Naive thymus-derived CD4-positive, alpha-beta T cell (primary cell): ENCODE results near the gene RPUSD3. TPM values are rescaled to one million over a fixed set of nuclear protein-coding genes. Genes with fewer than 3 reads are reported as not detected.
A peak's percentile ranks its signal among the peaks of the same experiment; 100 is the strongest.

ENCODE experiments used
- ATAC-seq: fragments of 150-1000 bp; cut with Tn5 transposase; 2 replicates; pipeline ENCODE4 v1.10.0; 2021; ENCODE audit warnings: mild to moderate bottlenecking, moderate library complexity
- CTCF ChIA-PET: fragments of 350-600 bp; sonication (Branson Sonifier 250); formaldehyde crosslinking; loops from one replicate; lab custom pipeline; 2021; ENCODE audit warnings: antibody characterized with exemption; lab: Charles Lee
- POLR2A ChIA-PET: fragments of 350-600 bp; sonication (Branson Sonifier 250); formaldehyde crosslinking; loops from one replicate; lab custom pipeline; 2021; ENCODE audit warnings: antibody characterized with exemption, inconsistent platforms; lab: Charles Lee
- DNase-seq, 9 donors: peaks; one replicate each; pipeline versions ENCODE4 v3.0.0 to v3.0.0-alpha.2; 2020 to 2022; ENCODE audit warnings: mixed read lengths in 1 of 9
- H3K27ac ChIP-seq: one replicate; pipeline ENCODE4 v1.7.0; 2013; ENCODE audit warnings: mild to moderate bottlenecking, low read depth, low read length, moderate library complexity
- H3K27me3 ChIP-seq, 2 donors: one replicate each; pipeline ENCODE4 v1.7.0; 2013; ENCODE audit warnings: low read length in 2 of 2, mild to moderate bottlenecking in 2 of 2, moderate library complexity in 2 of 2; ENCODE audit not compliant: control insufficient read depth in 2 of 2, insufficient read depth in 2 of 2
- H3K36me3 ChIP-seq, 3 experiments: 1 replicate in 2 of 3; 2 replicates in 1 of 3; pipeline ENCODE4 v1.7.0; 2013; ENCODE audit warnings: low read length in 3 of 3, mild to moderate bottlenecking in 3 of 3, moderate library complexity in 1 of 3; ENCODE audit not compliant: insufficient read depth in 3 of 3, control insufficient read depth in 2 of 3
- H3K4me1 ChIP-seq, 2 donors: one replicate each; pipeline ENCODE4 v1.7.0; 2013; ENCODE audit warnings: low read length in 2 of 2, mild to moderate bottlenecking in 2 of 2, moderate library complexity in 1 of 2; ENCODE audit not compliant: control insufficient read depth in 2 of 2, insufficient read depth in 2 of 2
- H3K4me3 ChIP-seq: 2 replicates; pipeline ENCODE4 v1.7.0; 2013; ENCODE audit warnings: mild to moderate bottlenecking, low read length
- H3K9me3 ChIP-seq, 3 experiments: 1 replicate in 2 of 3; 2 replicates in 1 of 3; pipeline ENCODE4 v1.7.0; 2013; ENCODE audit warnings: low read length in 3 of 3; ENCODE audit not compliant: control insufficient read depth in 2 of 3
- H3K27ac Mint-ChIP-seq, 9 donors: one replicate each; pipeline ENCODE4 v1.8.0; 2020 to 2022; ENCODE audit warnings: mixed read lengths in 9 of 9, mild to moderate bottlenecking in 8 of 9, moderate library complexity in 5 of 9, inconsistent platforms in 2 of 9
- H3K27me3 Mint-ChIP-seq, 5 donors: one replicate each; pipeline ENCODE4 v1.8.0; 2021 to 2022; ENCODE audit warnings: mixed read lengths in 5 of 5, mild to moderate bottlenecking in 1 of 5
- H3K36me3 Mint-ChIP-seq, 5 donors: one replicate each; pipeline ENCODE4 v1.8.0; 2020 to 2022; ENCODE audit warnings: mixed read lengths in 5 of 5, mild to moderate bottlenecking in 3 of 5, inconsistent platforms in 1 of 5
- H3K4me1 Mint-ChIP-seq, 7 donors: one replicate each; pipeline ENCODE4 v1.8.0; 2020 to 2022; ENCODE audit warnings: mixed read lengths in 7 of 7, mild to moderate bottlenecking in 3 of 7, inconsistent platforms in 1 of 7
- H3K4me3 Mint-ChIP-seq, 10 donors: one replicate each; pipeline ENCODE4 v1.8.0; 2020 to 2022; ENCODE audit warnings: mild to moderate bottlenecking in 10 of 10, mixed read lengths in 10 of 10, moderate library complexity in 6 of 10, inconsistent platforms in 2 of 10
- H3K9me3 Mint-ChIP-seq, 11 donors: one replicate each; pipeline ENCODE4 v1.8.0; 2020 to 2022; ENCODE audit warnings: mixed read lengths in 11 of 11, mild to moderate bottlenecking in 4 of 11, inconsistent platforms in 1 of 11, moderate library complexity in 1 of 11
- intact Hi-C, 2 donors: fragments of 100-400 bp; cut with micrococcal nuclease; formaldehyde crosslinking; loops; one replicate each; pipeline ENCODE4 v1.15.1; 2023
- polyA plus RNA-seq, 2 donors: library from polyadenylated mRNA; unstranded; fragments of 300-500 nt; fragmentation: Illumina TruSeq; gene quantifications; one replicate each; pipeline ENCODE4 v1.2.3, GENCODE V29; 2021
- total RNA-seq, 6 experiments: library from RNA in 5 of 6; stranded (reverse) in 5 of 6; gene quantifications; 1 replicate in 5 of 6; 2 replicates in 1 of 6; pipeline ENCODE4 v1.2.3 and lab custom pipeline; 2021 to 2026

RPUSD3 gene
- 10 to 100 TPM; 17.7 to 61.2 (median 58.0) TPM for total RNA-seq
- polyA plus RNA-seq, result 10 to 100 TPM; 67.3 to 72.6 TPM
- 16.2 reads per million, percentile 46 among the genes with 10 or more reads in this experiment for total RNA-seq (lab: John Stamatoyannopoulos, UW)

- ChIA-PET POLR2A (interaction anchor here (0.6 to 1.6 kb wide), 10 partner anchors 35 to 348 kb away, joined by 3 to 6 read pairs (median 4); partner anchors contain the start of genes ARPC4, BRK1, BRPF1 and CRELD1), CTCF (interaction anchor here (0.7 to 1.1 kb wide), 3 partner anchors 12 to 103 kb away, joined by 3 to 5 read pairs (median 4); no protein-coding TSS in a partner anchor)
- DNase-seq (peak; percentile 90 to 99 (median 94)), ATAC-seq (peak; percentile 100)
- peak within 1 kb of the TSS; percentile 68 to 94 (median 91) for H3K27ac Mint-ChIP-seq
- peaks cover 12 to 40% (median 23%) of the 10 kb centered on the region in 7 donors for H3K4me1 Mint-ChIP-seq
- Histone ChIP-seq H3K36me3 (peaks cover 0 to 36% (median 4%) of the 10 kb centered on the region in 3 experiments), H3K27ac (peak within 1 kb of the TSS; percentile 82), H3K4me1 (peaks cover 4 to 5% of the 10 kb centered on the region in 2 donors), H3K4me3 (peak within 1 kb of the TSS; percentile 83), H3K9me3 (no peaks in the 10 kb centered on the region), H3K27me3 (no peaks in the 10 kb centered on the region)
- intact Hi-C loops, result loop anchor here (1.0 to 10.0 kb wide), 20 partner anchors 35 to 891 kb away; partner anchors contain the start of genes CRELD1 (in 2 of the 2), JAGN1 (in 2 of the 2), MTMR14 (in 2 of the 2) and SEC13 (in 2 of the 2)
- no peaks in the 10 kb centered on the region for H3K27me3 Mint-ChIP-seq
- peaks cover 4 to 21% (median 12%) of the 10 kb centered on the region in 5 donors for H3K36me3 Mint-ChIP-seq
- H3K9me3 Mint-ChIP-seq, result peaks cover 0 to 1% (median 0%) of the 10 kb centered on the region in 11 donors
- H3K4me3 Mint-ChIP-seq, result peak within 1 kb of the TSS; percentile 93 to 100 (median 97)
Observed at GRCh38 chr3:9843715-9844438, at the start of gene RPUSD3. Gene RPUSD3, minus strand, starts transcription at chr3:9844008. Its CDS starts 18 bp downstream, at chr3:9843990.

- H3K4me1 Mint-ChIP-seq, result peaks cover 29 to 53% (median 41%) of the 10 kb centered on the region in 7 donors
- Histone ChIP-seq H3K27me3 (no peaks in the 10 kb centered on the region), H3K4me1 (peaks cover 11 to 15% of the 10 kb centered on the region in 2 donors), H3K36me3 (peaks cover 0 to 23% (median 0%) of the 10 kb centered on the region in 3 experiments), H3K9me3 (no peaks in the 10 kb centered on the region), H3K27ac (peak overlapping the region; percentile 100), H3K4me3 (peak overlapping the region; percentile 99)
- no peak for ATAC-seq
- H3K4me3 Mint-ChIP-seq, result peak overlapping the region; percentile 91 to 100 (median 97)
- peaks cover 13 to 26% (median 22%) of the 10 kb centered on the region in 5 donors for H3K36me3 Mint-ChIP-seq
- intact Hi-C loops, result loop anchor here (1.0 to 5.0 kb wide), 6 partner anchors 84 to 494 kb away; partner anchors contain the start of genes EMC3 (in 1 of the 2), FANCD2 (in 1 of the 2) and SETD5 (in 1 of the 2)
- ChIA-PET POLR2A (interaction anchor here (0.6 to 3.8 kb wide), 19 partner anchors 9 to 541 kb away, joined by 3 to 48 read pairs (median 4); partner anchors contain the start of genes ARPC4, CRELD1, EMC3 and IL17RE), CTCF (interaction anchor here (0.5 to 0.6 kb wide), 3 partner anchors 120 to 713 kb away, joined by 3 to 4 read pairs (median 3); no protein-coding TSS in a partner anchor)
- no peaks in the 10 kb centered on the region for H3K9me3 Mint-ChIP-seq
- peak overlapping the region; percentile 92 to 99 (median 99) for H3K27ac Mint-ChIP-seq
- no peak for DNase-seq
- H3K27me3 Mint-ChIP-seq, result peaks cover 0 to 2% (median 0%) of the 10 kb centered on the region in 5 donors
Observed at GRCh38 chr3:9891072-9891622, 47.3 kb upstream of the RPUSD3 start.

- H3K36me3 ChIP-seq, result peaks cover 0 to 23% (median 0%) of the 10 kb centered on the region in 3 experiments
- peak; percentile 78 to 92 (median 88) for DNase-seq
- Mint-ChIP-seq H3K27ac (peak within 1 kb of the TSS; percentile 92 to 99 (median 99)), H3K9me3 (no peaks in the 10 kb centered on the region), H3K4me3 (peak within 1 kb of the TSS; percentile 91 to 100 (median 97)), H3K36me3 (peaks cover 13 to 26% (median 22%) of the 10 kb centered on the region in 5 donors), H3K4me1 (peaks cover 25 to 48% (median 36%) of the 10 kb centered on the region in 7 donors), H3K27me3 (peaks cover 0 to 2% (median 0%) of the 10 kb centered on the region in 5 donors)
- H3K4me1 ChIP-seq, result peaks cover 8 to 15% of the 10 kb centered on the region in 2 donors
- peak; percentile 93 for ATAC-seq
- H3K4me3 ChIP-seq, result peak within 1 kb of the TSS; percentile 99
- ChIA-PET POLR2A (interaction anchor here (0.6 to 3.8 kb wide), 18 partner anchors 10 to 527 kb away, joined by 3 to 48 read pairs (median 5); partner anchors contain the start of genes ARPC4, CIDEC, CRELD1 and EMC3), CTCF (interaction anchor here (0.6 kb wide), 2 partner anchors 119 to 714 kb away, joined by 3 to 4 read pairs; no protein-coding TSS in a partner anchor)
- intact Hi-C loops, result loop anchor here (1.0 to 5.0 kb wide), 22 partner anchors 12 to 494 kb away; partner anchors contain the start of genes BRPF1 (in 2 of the 2), CRELD1 (in 2 of the 2), EMC3 (in 2 of the 2) and MTMR14 (in 2 of the 2)
- peak within 1 kb of the TSS; percentile 100 for H3K27ac ChIP-seq
- no peaks in the 10 kb centered on the region for H3K27me3 ChIP-seq
- no peaks in the 10 kb centered on the region for H3K9me3 ChIP-seq
Observed at GRCh38 chr3:9890249-9891071, 46.7 kb upstream of the RPUSD3 start, which contains the start of gene JAGN1. Gene JAGN1, plus strand, starts transcription at chr3:9890610. Its CDS starts 113 bp downstream, at chr3:9890723.

GRCh38 chr3:9889405-9889804, 45.6 kb upstream of the RPUSD3 start:
- Histone ChIP-seq H3K36me3 (peaks cover 0 to 20% (median 0%) of the 10 kb centered on the region in 3 experiments), H3K4me3 (no peak overlapping the region), H3K27me3 (no peaks in the 10 kb centered on the region), H3K9me3 (no peaks in the 10 kb centered on the region), H3K4me1 (peaks cover 4 to 15% of the 10 kb centered on the region in 2 donors), H3K27ac (peak overlapping the region; percentile 100)
- ChIA-PET CTCF (no interaction called here), POLR2A (interaction anchor here (0.6 to 3.8 kb wide), 7 partner anchors 9 to 97 kb away, joined by 3 to 48 read pairs (median 3); partner anchors contain the start of genes ARPC4, CIDEC, CRELD1 and IL17RE)
- Mint-ChIP-seq H3K4me1 (peaks cover 18 to 41% (median 30%) of the 10 kb centered on the region in 7 donors), H3K36me3 (peaks cover 9 to 21% (median 16%) of the 10 kb centered on the region in 5 donors), H3K27me3 (peaks cover 0 to 2% (median 0%) of the 10 kb centered on the region in 5 donors), H3K27ac (peak overlapping the region in 8 of 9 donors; percentile 92 to 99 (median 98)), H3K9me3 (no peaks in the 10 kb centered on the region), H3K4me3 (peak overlapping the region in 6 of 10 donors; percentile 91 to 98 (median 96))
- no peak for ATAC-seq
- intact Hi-C loops, result no loop called here
- no peak for DNase-seq

- H3K36me3 Mint-ChIP-seq, result peaks cover 9 to 15% (median 11%) of the 10 kb centered on the region in 5 donors
Observed at GRCh38 chr3:9888540-9888939, 44.7 kb upstream of the RPUSD3 start.

More at GRCh38 chr3:9888540-9888939, 44.7 kb upstream of the RPUSD3 start:
- no peak for DNase-seq
- H3K27ac Mint-ChIP-seq, result peak overlapping the region in 1 of 9 donors; percentile 41
- peaks cover 12 to 33% (median 22%) of the 10 kb centered on the region in 7 donors for H3K4me1 Mint-ChIP-seq
- no peaks in the 10 kb centered on the region for H3K9me3 ChIP-seq
- H3K4me3 ChIP-seq, result no peak overlapping the region
- no peaks in the 10 kb centered on the region for H3K27me3 ChIP-seq
- H3K4me3 Mint-ChIP-seq, result peak overlapping the region in 1 of 10 donors; percentile 45
- H3K36me3 ChIP-seq, result peaks cover 0 to 12% (median 0%) of the 10 kb centered on the region in 3 experiments
- ATAC-seq, result no peak
- no peaks in the 10 kb centered on the region for H3K9me3 Mint-ChIP-seq
- H3K4me1 ChIP-seq, result peaks cover 4 to 15% of the 10 kb centered on the region in 2 donors
- intact Hi-C loops, result no loop called here
- POLR2A ChIA-PET, result interaction anchor here (1.1 to 3.8 kb wide), 3 partner anchors 14 to 80 kb away, joined by 3 to 48 read pairs (median 3); partner anchors contain the start of genes CRELD1 and IL17RE
- H3K27me3 Mint-ChIP-seq, result peaks cover 0 to 2% (median 0%) of the 10 kb centered on the region in 5 donors
- CTCF ChIA-PET, result no interaction called here
- H3K27ac ChIP-seq, result no peak overlapping the region
